Skeletal muscle satellite cell (primary cell): ENCODE measurements around the gene TRIM31.
"Not testable (repeated sequence)": the region's sequence is repeated elsewhere in the genome, so short reads cannot be mapped to it uniquely, and the experiment has no call there.

Experiments used
- H3K27me3 ChIP-seq: 2 replicates; pipeline ENCODE4 v1.7.0; 2013; ENCODE audit warnings: low read length; ENCODE audit not compliant: control insufficient read depth, insufficient read depth
- H3K36me3 ChIP-seq: 2 replicates; pipeline ENCODE4 v1.7.0; 2013; ENCODE audit warnings: mild to moderate bottlenecking, control low read depth, low read length; ENCODE audit not compliant: insufficient read depth
- H3K4me1 ChIP-seq: 2 replicates; pipeline ENCODE4 v1.7.0; 2013; ENCODE audit warnings: low read length; ENCODE audit not compliant: control insufficient read depth, insufficient read depth
- H3K4me2 ChIP-seq: 2 replicates; pipeline ENCODE4 v1.7.0; 2013; ENCODE audit warnings: mild to moderate bottlenecking, low read length
- H3K4me3 ChIP-seq: 2 replicates; pipeline ENCODE4 v1.7.0; 2013; ENCODE audit warnings: low read length
- H3K9ac ChIP-seq: 2 replicates; pipeline ENCODE4 v1.7.0; 2013; ENCODE audit warnings: mild to moderate bottlenecking, low read depth, low read length, moderate library complexity
- H3K9me3 ChIP-seq: replicated peaks from 2 replicates; pipeline ENCODE4 v1.7.0; 2013; ENCODE audit warnings: mild to moderate bottlenecking, control low read depth, low read length

Gene TRIM31

DNA sequence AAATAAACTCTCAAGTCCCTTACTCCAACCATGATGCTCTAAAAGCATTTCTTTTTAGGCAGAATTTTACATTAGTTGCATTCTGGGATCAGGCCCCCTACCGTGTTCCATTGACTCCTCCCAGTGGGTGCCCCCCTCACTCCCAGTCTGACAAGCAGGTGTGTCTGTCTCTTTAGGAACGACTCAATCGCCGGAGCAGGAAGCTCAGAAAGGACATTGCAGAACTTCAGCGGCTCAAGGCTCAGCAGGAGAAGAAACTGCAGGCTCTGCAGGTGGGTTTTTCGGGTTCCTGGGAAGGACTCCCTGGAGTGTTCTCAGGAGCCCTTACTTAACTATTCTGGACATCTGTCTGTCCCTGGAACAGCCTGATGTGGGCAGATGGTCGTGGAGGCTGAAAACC lies 32.9 kb upstream of the TRIM31 start:
- Histone ChIP-seq H3K4me3 (no peak overlapping the region), H3K4me2 (no peak overlapping the region), H3K27me3 (peaks cover 80% of the 10 kb centered on the region), H3K9ac (no peak overlapping the region), H3K4me1 (no peaks in the 10 kb centered on the region), H3K36me3 (no peaks in the 10 kb centered on the region), H3K9me3 (no peaks in the 10 kb centered on the region)

DNA sequence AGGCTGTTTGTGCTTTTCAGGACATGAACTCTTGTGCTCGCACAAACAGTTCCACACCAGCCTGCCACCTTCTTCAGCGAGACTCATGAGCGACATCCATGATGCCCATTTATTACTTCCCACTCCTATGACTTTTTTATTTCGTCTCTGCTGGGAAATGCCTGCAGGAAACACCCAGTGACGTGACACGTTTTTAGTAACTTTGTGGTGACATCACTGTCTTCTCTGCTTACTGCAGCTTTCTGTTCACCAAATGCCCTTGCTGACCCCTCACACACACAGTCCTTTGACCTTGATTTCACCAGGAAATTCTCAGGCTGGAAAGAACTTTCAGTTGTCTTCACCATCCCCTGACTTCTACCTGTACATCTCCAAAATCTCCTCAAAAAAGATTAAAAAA lies 31.9 kb upstream of the TRIM31 start:
- Histone ChIP-seq H3K27me3 (peaks cover 73% of the 10 kb centered on the region), H3K36me3 (no peaks in the 10 kb centered on the region), H3K9ac (no peak overlapping the region), H3K4me1 (no peaks in the 10 kb centered on the region), H3K9me3 (no peaks in the 10 kb centered on the region), H3K4me2 (no peak overlapping the region), H3K4me3 (no peak overlapping the region)

DNA sequence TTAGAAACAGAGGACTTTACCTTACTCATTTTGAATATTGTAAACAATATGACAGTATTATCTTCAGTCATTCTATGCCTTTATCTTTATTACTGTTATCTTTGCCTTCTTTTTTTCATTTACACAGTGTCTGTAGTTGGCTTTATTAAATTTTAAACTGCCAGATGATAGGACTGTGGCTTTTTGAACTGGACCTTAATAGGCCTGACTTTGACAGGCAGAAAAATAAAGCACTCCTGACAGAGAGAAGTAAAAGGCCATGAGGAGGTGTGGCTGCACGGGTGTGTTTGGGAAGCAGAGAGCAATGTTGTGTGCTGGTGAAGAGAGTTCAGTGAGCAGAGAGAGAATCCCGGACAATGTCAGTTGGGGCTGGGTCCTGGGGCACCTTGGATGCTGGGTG lies 30.9 kb upstream of the TRIM31 start:
- H3K9me3 ChIP-seq: no peaks in the 10 kb centered on the region
- H3K4me1 ChIP-seq: no peaks in the 10 kb centered on the region
- H3K4me2 ChIP-seq: no peak overlapping the region
- H3K4me3 ChIP-seq: no peak overlapping the region
- H3K36me3 ChIP-seq: no peaks in the 10 kb centered on the region
- no peak overlapping the region for H3K9ac ChIP-seq
- peaks cover 69% of the 10 kb centered on the region for H3K27me3 ChIP-seq

DNA sequence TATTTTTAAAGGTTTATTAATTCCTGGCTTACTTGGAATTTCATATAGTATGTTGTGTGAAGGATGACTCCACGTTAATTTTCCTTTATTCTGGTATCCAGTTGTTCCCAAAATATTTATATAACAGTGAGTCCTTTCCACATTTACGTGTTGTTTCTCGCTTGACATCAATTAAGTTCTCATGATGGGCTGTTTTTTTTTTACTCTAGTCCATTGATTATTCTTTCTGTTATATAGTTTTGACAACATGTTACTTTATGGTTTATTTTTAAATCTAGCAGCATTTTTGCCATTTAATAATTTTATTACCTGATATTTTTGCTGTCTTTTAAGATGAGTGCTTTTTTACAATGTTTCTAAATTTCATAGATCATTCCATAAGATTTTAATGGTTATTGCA lies 29.8 kb upstream of the TRIM31 start:
- Histone ChIP-seq H3K9me3 (no peaks in the 10 kb centered on the region), H3K4me2 (no peak overlapping the region), H3K27me3 (peaks cover 71% of the 10 kb centered on the region), H3K9ac (no peak overlapping the region), H3K4me1 (no peaks in the 10 kb centered on the region), H3K36me3 (no peaks in the 10 kb centered on the region), H3K4me3 (no peak overlapping the region)

DNA sequence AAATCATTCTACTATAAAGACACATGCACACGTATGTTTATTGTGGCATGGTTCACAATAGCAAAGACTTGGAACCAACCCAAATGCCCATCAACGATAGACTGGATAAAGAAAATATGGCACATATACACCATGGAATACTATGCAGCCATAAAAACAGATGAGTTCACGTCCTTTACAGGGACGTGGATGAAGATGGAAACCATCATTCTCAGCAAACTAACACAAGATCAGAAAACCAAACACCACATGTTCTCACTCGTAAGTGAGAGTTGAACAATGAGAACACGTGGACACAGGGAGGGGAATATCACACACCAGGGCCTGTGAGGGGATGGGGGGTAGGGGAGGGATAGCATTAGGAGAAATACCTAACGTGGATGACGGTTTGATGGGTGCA lies 27.4 kb upstream of the TRIM31 start:
- H3K27me3 ChIP-seq: peaks cover 70% of the 10 kb centered on the region

DNA sequence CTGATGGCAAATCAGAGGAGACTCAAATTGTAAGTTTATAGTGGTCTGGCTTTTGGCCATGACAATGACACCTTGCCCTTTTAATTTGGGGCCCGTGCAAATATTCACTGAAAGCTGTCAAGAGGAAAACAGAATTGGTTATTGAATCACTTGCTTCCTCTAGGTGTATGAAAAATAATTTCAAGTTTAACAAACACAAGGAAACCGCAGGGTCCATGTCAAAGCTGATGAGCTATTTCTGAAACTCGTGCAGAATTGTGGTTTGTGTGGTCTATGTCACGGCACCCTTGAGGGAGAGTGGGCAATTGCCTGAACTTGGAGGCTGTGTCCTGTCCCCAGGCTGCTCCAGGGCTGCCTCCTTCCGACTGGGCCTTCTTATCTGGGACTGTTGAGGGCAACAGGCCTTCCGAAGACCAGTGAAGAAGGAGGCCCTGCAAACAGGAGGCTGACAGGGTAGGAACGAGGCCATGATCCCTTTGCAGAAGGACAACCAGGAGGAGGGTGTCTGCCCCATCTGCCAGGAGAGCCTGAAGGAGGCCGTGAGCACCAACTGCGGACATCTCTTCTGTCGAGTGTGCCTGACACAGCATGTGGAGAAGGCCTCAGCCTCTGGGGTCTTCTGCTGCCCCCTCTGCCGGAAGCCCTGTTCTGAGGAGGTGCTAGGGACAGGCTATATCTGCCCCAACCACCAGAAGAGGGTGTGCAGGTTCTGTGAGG lies 23.8 kb upstream of the TRIM31 start:
- Histone ChIP-seq H3K4me3 (no peak overlapping the region), H3K9me3 (no peaks in the 10 kb centered on the region), H3K36me3 (no peaks in the 10 kb centered on the region), H3K4me1 (no peaks in the 10 kb centered on the region), H3K4me2 (no peak overlapping the region), H3K27me3 (peaks cover 62% of the 10 kb centered on the region), H3K9ac (no peak overlapping the region)

More for the DNA sequence above, 27.4 kb upstream of the TRIM31 start:
- not testable (repeated sequence) for H3K4me1 ChIP-seq, H3K4me2 ChIP-seq, H3K36me3 ChIP-seq, H3K4me3 ChIP-seq, H3K9me3 ChIP-seq, H3K9ac ChIP-seq

DNA sequence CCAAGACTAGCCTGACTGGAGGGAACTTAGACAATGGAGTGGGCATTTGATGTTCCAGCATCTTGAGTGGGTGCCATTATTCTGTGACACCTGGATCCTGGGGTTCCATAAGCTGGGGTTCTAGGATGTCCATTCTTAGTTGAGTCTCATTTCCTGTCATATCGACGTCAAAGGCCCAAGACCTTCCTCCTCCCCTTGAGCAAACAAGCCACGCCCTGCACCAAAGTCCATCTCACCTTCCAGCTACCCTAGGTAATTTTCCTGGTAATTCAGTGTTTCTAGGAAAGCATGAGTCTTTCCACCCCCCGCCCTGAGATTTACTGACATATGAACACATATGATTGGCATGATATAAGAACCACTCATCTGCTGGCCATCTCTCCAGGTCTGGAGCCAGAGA lies 22.9 kb upstream of the TRIM31 start, which contains the start of gene TRIM40:
Gene TRIM40, plus strand, starts transcription at position 384 of the 400 bp plus-strand sequence. CDS start 897 bp downstream, outside the sequence.
- no peak within 1 kb of the TSS for H3K4me3 ChIP-seq
- no peaks in the 10 kb centered on the region for H3K4me1 ChIP-seq
- peaks cover 60% of the 10 kb centered on the region for H3K27me3 ChIP-seq
- H3K9ac ChIP-seq: no peak within 1 kb of the TSS
- no peaks in the 10 kb centered on the region for H3K36me3 ChIP-seq
- no peak within 1 kb of the TSS for H3K4me2 ChIP-seq
- no peaks in the 10 kb centered on the region for H3K9me3 ChIP-seq

DNA sequence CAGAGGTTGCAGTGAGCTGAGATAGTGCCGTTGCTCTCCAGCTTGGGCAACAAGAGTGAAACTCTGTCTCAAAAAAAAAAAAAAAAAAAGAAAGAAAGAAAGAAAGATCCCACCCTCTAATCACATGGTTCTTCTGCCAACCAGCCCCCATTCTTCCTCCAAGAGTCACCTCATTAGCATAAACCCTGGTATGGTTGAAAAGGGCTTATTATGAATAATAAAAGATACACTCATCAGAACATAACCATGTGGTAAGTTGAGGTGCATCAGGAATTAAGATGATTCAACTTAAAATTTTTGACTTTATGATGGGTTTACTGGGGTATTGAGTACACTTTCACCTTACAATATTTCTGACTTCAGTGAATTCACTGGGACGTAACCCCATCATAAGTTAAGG lies 22.3 kb upstream of the TRIM31 start:
- no peak overlapping the region for H3K4me3 ChIP-seq
- H3K4me1 ChIP-seq: no peaks in the 10 kb centered on the region
- H3K36me3 ChIP-seq: no peaks in the 10 kb centered on the region
- H3K4me2 ChIP-seq: no peak overlapping the region
- H3K9ac ChIP-seq: no peak overlapping the region
- no peaks in the 10 kb centered on the region for H3K9me3 ChIP-seq
- H3K27me3 ChIP-seq: peaks cover 65% of the 10 kb centered on the region

DNA sequence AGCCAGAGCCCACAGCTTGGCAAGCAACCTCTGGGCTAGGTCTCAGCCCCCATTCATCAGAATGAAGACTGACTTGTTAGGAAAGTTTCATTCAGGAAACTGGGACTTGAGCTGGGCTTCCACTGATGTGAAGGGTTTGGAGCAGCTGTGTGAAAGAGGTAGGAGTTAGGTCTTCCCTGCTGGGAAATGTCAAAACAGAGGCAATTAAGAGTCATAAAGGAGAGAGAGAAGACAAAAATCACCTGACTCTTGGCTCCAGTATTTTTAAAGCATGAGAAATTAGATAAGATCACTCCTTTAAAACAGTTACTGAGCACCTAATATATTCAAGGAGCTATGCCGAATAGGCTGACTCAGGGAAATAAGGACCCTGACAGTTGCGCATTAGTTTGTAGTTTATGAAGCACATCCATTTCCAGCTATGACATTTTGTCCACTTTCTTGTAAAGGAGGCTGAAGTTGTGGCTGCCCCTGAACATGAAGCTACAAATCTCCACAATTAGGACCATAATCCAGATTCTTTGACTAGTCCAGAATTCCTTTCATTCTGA lies 19.1 kb upstream of the TRIM31 start:
- Histone ChIP-seq H3K9ac (no peak overlapping the region), H3K4me1 (no peaks in the 10 kb centered on the region), H3K4me3 (no peak overlapping the region), H3K36me3 (no peaks in the 10 kb centered on the region), H3K9me3 (no peaks in the 10 kb centered on the region), H3K4me2 (no peak overlapping the region), H3K27me3 (peaks cover 84% of the 10 kb centered on the region)

DNA sequence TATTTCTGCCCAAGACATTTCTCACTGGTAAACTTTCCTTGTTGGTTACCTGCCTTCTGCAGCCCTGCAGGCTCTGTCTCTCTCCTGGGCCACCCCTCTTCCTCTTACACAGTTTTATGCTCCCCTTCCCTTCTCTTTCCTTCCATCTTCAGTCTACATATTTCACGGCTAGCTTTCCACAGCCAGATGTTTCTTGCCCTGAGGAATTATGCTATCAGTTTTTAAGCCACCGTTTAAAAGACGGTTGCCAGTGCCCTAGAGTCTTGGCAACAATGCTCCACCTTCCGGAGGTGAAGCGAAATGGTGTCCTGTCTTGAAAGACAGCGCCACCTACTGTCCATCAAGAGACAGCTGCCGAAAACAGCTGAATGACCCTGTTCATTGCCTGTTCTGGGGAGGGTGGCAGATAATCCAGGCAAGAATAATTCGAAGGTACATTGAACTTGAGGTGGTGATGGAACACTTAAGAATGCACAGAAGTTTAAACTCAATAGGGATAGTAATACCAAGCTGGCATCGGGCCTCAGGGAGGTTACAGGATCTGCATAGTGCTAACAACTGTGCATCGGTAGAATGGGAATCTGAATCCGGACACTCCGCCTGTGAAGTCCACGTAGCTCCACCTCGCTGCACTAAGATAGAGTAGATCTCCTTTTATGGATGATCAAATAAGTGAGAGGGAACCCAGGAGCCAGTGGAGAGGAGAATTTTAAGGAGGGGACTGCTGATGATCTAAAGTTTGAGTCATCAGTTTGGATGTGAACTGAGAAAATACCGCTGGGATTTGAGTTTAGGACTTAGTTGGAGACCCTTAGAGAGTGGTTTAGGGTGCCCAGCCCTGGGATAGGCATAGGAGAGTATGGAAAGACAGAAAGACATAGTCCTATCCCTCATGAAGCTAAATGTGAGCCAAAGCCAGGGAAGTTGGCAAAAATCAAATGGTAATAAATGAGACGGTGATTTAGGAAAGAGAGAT lies 18.3 kb upstream of the TRIM31 start:
- Histone ChIP-seq H3K4me3 (no peak overlapping the region), H3K9me3 (no peaks in the 10 kb centered on the region), H3K36me3 (no peaks in the 10 kb centered on the region), H3K4me2 (peak overlapping the region; percentile 13), H3K4me1 (no peaks in the 10 kb centered on the region), H3K9ac (no peak overlapping the region), H3K27me3 (peaks cover 87% of the 10 kb centered on the region)

DNA sequence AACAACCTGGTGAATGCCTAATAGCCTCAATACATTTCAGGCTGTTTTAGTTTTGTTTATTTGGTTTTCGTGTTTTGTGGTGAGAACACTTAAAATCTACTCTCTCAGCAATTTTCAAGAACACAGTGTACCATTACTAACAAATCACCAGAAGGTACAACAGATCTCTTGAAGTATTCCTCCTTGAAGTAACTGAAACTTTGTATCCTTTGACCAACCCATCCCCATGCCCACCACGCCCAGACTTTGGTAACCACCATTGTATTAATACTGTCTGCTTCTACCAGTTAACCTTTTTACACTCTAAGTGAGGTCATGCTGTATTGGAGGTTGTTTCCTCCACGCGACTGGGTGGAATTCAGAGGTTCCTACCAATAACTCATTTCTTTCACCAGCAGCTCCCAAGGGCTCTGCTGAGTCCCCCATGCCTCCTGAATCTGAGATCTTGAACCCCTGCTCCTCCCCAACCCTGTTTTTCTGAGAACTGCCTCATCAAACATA lies 17.3 kb upstream of the TRIM31 start:
- Histone ChIP-seq H3K4me1 (no peaks in the 10 kb centered on the region), H3K36me3 (no peaks in the 10 kb centered on the region), H3K4me3 (no peak overlapping the region), H3K4me2 (no peak overlapping the region), H3K9ac (no peak overlapping the region), H3K27me3 (peaks cover 89% of the 10 kb centered on the region), H3K9me3 (no peaks in the 10 kb centered on the region)
